ENCODE results near the gene COPS6.

The COPS6 gene

DNA sequence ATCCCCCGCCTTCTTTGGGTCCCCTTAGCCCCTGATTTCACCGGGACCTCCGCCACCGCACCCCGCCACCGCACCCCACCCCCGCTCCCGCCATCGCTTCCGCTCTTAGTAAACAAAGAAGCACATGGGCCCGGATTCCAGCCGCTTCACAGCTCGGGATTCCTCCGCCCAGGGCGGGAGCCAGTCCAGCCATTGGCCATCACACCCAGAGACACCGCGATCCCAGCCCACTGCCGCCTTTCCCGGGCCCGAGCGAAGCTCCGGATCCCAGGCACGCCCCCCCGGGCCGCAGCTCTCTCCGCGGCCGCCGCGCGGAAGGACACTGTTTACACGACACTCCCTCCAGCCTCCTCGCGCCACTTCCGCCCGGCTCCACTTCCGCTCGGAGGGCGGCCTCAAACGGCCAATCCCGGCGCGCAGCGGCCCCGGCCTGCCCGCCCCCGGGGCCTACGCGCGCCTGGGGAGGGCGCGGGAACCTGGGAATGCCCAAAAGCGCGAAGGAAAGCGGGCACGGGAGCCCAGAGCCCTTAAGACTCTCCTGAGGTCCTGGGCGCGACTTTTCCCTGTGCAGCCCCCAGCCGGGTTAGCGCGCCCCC is 11.7 kb downstream of the COPS6 start:
- TF ChIP-seq, protein P1, sequence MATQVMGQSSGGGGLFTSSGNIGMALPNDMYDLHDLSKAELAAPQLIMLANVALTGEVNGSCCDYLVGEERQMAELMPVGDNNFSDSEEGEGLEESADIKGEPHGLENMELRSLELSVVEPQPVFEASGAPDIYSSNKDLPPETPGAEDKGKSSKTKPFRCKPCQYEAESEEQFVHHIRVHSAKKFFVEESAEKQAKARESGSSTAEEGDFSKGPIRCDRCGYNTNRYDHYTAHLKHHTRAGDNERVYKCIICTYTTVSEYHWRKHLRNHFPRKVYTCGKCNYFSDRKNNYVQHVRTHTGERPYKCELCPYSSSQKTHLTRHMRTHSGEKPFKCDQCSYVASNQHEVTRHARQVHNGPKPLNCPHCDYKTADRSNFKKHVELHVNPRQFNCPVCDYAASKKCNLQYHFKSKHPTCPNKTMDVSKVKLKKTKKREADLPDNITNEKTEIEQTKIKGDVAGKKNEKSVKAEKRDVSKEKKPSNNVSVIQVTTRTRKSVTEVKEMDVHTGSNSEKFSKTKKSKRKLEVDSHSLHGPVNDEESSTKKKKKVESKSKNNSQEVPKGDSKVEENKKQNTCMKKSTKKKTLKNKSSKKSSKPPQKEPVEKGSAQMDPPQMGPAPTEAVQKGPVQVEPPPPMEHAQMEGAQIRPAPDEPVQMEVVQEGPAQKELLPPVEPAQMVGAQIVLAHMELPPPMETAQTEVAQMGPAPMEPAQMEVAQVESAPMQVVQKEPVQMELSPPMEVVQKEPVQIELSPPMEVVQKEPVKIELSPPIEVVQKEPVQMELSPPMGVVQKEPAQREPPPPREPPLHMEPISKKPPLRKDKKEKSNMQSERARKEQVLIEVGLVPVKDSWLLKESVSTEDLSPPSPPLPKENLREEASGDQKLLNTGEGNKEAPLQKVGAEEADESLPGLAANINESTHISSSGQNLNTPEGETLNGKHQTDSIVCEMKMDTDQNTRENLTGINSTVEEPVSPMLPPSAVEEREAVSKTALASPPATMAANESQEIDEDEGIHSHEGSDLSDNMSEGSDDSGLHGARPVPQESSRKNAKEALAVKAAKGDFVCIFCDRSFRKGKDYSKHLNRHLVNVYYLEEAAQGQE (IDR thresholded peaks at IDR 0.05; ENCODE audit: insufficient read depth in 1 of 2, low read depth in 2 of 2, low read length in 2 of 2) = no peak
- TF ChIP-seq TAF1 (IDR thresholded peaks at IDR 0.05; ENCODE audit: borderline replicate concordance, insufficient read depth, low read length) (0 out of 2 replicates have a peak, but pooled peaks have one; percentile 35), SIN3A (IDR thresholded peaks at IDR 0.05; ENCODE audit: borderline replicate concordance, insufficient read depth, low read length) (peak; percentile 96; the same call in 1 of the 2 replicates), POLR2AphosphoS5 (IDR thresholded peaks at IDR 0.05; ENCODE audit: low read depth, low read length) (peak; percentile 30; the same call in 1 of the 2 replicates)

DNA sequence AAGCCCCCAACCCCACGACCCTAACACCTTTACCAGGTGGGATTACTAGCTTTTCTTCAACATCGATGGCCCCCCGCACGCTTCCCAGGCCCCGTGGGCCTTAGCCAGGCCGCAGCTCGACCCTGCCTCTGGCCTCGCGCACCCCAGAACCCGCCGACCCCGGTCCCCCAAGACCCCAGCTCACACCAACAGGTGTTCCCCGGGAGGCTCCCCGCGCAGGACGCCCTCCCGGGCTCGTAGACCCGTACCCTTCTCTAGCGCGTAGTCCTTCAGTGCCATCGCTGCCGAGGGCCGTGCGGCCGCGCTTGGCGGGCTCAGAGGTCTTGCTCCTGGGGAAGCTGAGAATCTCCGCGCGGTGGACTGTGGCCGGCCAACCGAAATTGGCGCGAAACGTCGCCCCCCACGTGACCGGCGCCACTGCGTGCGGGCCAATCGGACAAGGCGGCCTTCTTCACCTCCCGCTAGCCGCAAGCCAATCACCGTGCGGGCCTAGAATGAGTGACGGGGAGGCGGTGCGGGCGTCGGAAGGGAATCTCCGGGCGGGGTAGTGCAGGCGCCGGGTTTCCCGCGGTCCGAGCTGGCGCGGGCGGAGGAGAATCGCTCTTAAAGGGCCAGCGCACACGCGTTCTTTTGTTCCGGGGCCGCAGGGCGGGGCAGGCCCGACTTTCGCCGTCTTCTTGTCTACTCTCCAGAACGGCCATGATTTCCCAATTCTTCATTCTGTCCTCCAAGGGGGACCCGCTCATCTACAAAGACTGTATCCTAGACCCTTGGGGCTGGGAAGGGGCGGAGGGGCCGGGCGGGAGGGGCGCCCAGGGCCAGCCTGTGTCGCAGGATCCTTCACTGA is 12.5 kb downstream of the COPS6 start, which contains the start of the genes AP4M1 and MCM7:
Gene AP4M1, plus strand, starts transcription at position 628 of the 847 bp plus-strand sequence. Its CDS starts 72 bp downstream, at position 700.
Gene MCM7, minus strand, starts transcription at position 382 of the 847 bp plus-strand sequence. Its CDS starts 103 bp downstream, at position 279.
- TF ChIP-seq SIN3A (IDR thresholded peaks at IDR 0.05; ENCODE audit: borderline replicate concordance, insufficient read depth, low read length) (0 out of 2 replicates have a peak, but pooled peaks have one; percentile 46), FOXP2 (optimal IDR thresholded peaks at IDR 0.05; ENCODE audit: borderline replicate concordance, extremely low read depth, extremely low read length, insufficient read depth) (no peak)
- TF ChIP-seq, protein P1 (IDR thresholded peaks at IDR 0.05; ENCODE audit: insufficient read depth in 1 of 2, low read depth in 2 of 2, low read length in 2 of 2) = 0 out of 4 replicates have a peak, but pooled peaks of 1 of the 2 experiments have one; percentile 3

DNA sequence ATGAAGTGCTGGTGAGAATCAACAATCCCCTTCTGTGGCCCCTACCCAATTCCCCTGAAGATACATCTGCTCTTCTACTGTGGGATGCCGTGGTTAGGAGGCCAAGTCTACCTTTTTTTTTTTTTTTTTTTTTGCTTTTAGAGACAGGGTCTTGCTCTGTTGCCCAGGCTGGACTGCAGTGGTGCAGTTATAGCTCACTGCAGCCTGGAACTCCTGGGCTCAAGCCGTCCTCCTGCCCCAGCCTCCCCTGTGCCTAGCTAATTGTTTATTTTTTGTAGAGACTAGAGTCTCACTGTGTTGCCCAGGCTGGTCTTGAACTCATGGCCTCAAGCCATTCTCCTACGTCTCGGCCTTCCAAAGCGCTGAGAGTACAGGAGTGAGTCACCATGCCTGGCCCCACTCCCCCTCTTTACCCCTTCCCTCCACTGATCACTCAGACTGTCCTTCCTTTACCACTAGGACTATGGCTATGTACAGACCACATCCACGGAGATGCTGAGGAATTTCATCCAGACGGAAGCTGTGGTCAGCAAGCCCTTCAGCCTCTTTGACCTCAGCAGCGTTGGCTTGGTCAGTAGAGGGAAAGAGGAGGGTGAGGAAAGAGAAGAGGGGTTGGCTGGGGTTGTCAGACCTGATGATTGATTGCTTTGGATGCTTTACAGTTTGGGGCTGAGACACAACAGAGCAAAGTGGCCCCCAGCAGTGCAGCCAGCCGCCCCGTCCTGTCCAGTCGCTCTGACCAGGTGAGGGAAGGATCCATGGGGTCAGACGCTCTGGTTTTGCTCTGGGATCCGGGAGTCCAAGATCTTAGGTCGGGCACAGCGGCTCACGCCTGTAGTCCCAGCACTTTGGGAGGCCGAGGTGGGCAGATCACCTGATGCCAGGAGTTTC is 14.4 kb downstream of the COPS6 start:
- TF ChIP-seq, protein P1 (IDR thresholded peaks at IDR 0.05; ENCODE audit: insufficient read depth in 1 of 2, low read depth in 2 of 2, low read length in 2 of 2) = no peak
- TF ChIP-seq SIN3A (IDR thresholded peaks at IDR 0.05; ENCODE audit: borderline replicate concordance, insufficient read depth, low read length) = no peak
- no peak for TF ChIP-seq TAF1 (IDR thresholded peaks at IDR 0.05; ENCODE audit: borderline replicate concordance, insufficient read depth, low read length)
- no peak for TF ChIP-seq POLR2AphosphoS5 (IDR thresholded peaks at IDR 0.05; ENCODE audit: low read depth, low read length)
- TF ChIP-seq FOXP2 (optimal IDR thresholded peaks at IDR 0.05; ENCODE audit: borderline replicate concordance, extremely low read depth, extremely low read length, insufficient read depth) = no peak

DNA sequence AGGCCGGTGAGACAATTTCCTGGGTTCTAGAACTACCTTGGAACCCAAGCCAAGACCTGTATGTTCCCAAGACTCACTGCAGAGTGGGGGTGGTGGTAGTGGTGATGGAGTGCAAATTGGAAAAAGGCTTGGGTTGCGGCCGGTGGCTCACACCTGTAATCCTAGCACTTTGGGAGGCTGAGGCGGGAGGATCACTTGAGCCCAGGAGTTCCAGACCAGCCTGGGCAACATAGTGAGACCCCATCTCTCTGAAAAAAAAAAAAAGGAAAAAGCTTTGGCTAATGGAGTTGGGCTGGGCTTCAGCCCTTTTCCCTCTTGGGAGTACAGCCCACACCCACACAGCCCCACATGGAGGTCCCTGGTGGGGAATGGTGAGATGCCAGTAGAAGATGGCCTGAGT is 16.8 kb downstream of the COPS6 start:
- TF ChIP-seq SIN3A (IDR thresholded peaks at IDR 0.05; ENCODE audit: borderline replicate concordance, insufficient read depth, low read length) = no peak
- TF ChIP-seq POLR2AphosphoS5 (IDR thresholded peaks at IDR 0.05; ENCODE audit: low read depth, low read length) = no peak
- TF ChIP-seq, protein P1 (IDR thresholded peaks at IDR 0.05; ENCODE audit: insufficient read depth in 1 of 2, low read depth in 2 of 2, low read length in 2 of 2) = no peak
- TF ChIP-seq TAF1 (IDR thresholded peaks at IDR 0.05; ENCODE audit: borderline replicate concordance, insufficient read depth, low read length) = no peak
- TF ChIP-seq FOXP2 (optimal IDR thresholded peaks at IDR 0.05; ENCODE audit: borderline replicate concordance, extremely low read depth, extremely low read length, insufficient read depth) = no peak

All from PFSK-1 (cell line).